GM12891 (cell line): ENCODE data around the gene FAM114A2.

Source experiments
- DNase-seq: peaks from one replicate; pipeline ENCODE4 v3.0.0; 2011; ENCODE audit warnings: low spot score; ENCODE audit not compliant: insufficient read length
- FAIRE-seq: peaks from 2 replicates; lab custom pipeline; 2011; peaks lifted over from hg19 to GRCh38; lab: Jason Lieb, UNC
- PAX5 ChIP-seq: IDR thresholded peaks from 2 replicates; pipeline ENCODE4 v1.6.1; 2011; ENCODE audit warnings: low read length, moderate library complexity, mild to moderate bottlenecking; ENCODE audit not compliant: insufficient read depth, severe bottlenecking
- POLR2A ChIP-seq: IDR thresholded peaks from 2 replicates; pipeline ENCODE4 v1.6.1; 2011; ENCODE audit warnings: low read depth, low read length, control low read depth
- POLR2AphosphoS5 ChIP-seq: IDR thresholded peaks from 2 replicates; pipeline ENCODE4 v1.6.1; 2011; ENCODE audit warnings: low read depth, low read length, control low read depth
- POU2F2 ChIP-seq: IDR thresholded peaks from 2 replicates; pipeline ENCODE4 v1.6.1; 2011; ENCODE audit warnings: low read depth, mild to moderate bottlenecking, control low read depth, low read length, moderate library complexity
- SPI1 ChIP-seq: IDR thresholded peaks from 2 replicates; pipeline ENCODE4 v1.6.1; 2011; ENCODE audit warnings: low read depth, low read length, control low read depth
- TAF1 ChIP-seq: IDR thresholded peaks from 2 replicates; pipeline ENCODE4 v1.6.1; 2011; ENCODE audit warnings: low read depth, low read length, control low read depth

Gene FAM114A2

GRCh38 chr5:153969563-153969895, 69.2 kb downstream of the FAM114A2 start:
- TF ChIP-seq SPI1 (no peak), POU2F2 (no peak)
- FAIRE-seq (no peak), DNase-seq (no peak)

- DNase-seq (no peak), FAIRE-seq (no peak)
- TF ChIP-seq TAF1 (no peak), POLR2AphosphoS5 (no peak), PAX5 (no peak), POLR2A (no peak), SPI1 (no peak), POU2F2 (no peak)
Observed at GRCh38 chr5:153968761-153969562, 69.7 kb downstream of the FAM114A2 start.

- FAIRE-seq = peak; percentile 88
- TF ChIP-seq TAF1 = no peak
- no peak for TF ChIP-seq POLR2AphosphoS5
- no peak for TF ChIP-seq PAX5
- no peak for TF ChIP-seq POLR2A
- no peak for TF ChIP-seq POU2F2
- no peak for TF ChIP-seq SPI1
- DNase-seq = peak; percentile 60
Observed at GRCh38 chr5:153964880-153965645, 73.6 kb downstream of the FAM114A2 start.

- TF ChIP-seq POLR2A (no peak), PAX5 (no peak), POU2F2 (no peak), SPI1 (no peak), POLR2AphosphoS5 (no peak), TAF1 (no peak)
- DNase-seq (no peak), FAIRE-seq (no peak)
Observed at GRCh38 chr5:153964191-153964879, 74.4 kb downstream of the FAM114A2 start.

- TF ChIP-seq PAX5 = no peak
- TF ChIP-seq POLR2A = no peak
- no peak for TF ChIP-seq POLR2AphosphoS5
- no peak for TF ChIP-seq SPI1
- no peak for TF ChIP-seq TAF1
- no peak for TF ChIP-seq POU2F2
- no peak for FAIRE-seq
- no peak for DNase-seq
Observed at GRCh38 chr5:153960269-153961215, 78.2 kb downstream of the FAM114A2 start.

- DNase-seq (no peak), FAIRE-seq (no peak)
- no peak for TF ChIP-seq SPI1
- no peak for TF ChIP-seq POLR2A
- TF ChIP-seq POU2F2 = no peak
- TF ChIP-seq PAX5 = no peak
- no peak for TF ChIP-seq TAF1
- no peak for TF ChIP-seq POLR2AphosphoS5
Observed at GRCh38 chr5:153959134-153959957, 79.4 kb downstream of the FAM114A2 start.

- TF ChIP-seq POLR2A (no peak), POU2F2 (no peak), SPI1 (no peak), PAX5 (no peak), TAF1 (no peak), POLR2AphosphoS5 (no peak)
- FAIRE-seq (no peak), DNase-seq (no peak)
Observed at GRCh38 chr5:153957205-153957604, 81.5 kb downstream of the FAM114A2 start.

- FAIRE-seq (no peak), DNase-seq (no peak)
- no peak for TF ChIP-seq TAF1
- no peak for TF ChIP-seq PAX5
- no peak for TF ChIP-seq POLR2A
- no peak for TF ChIP-seq SPI1
Observed at GRCh38 chr5:153953411-153953810, 85.3 kb downstream of the FAM114A2 start.

- no peak for TF ChIP-seq POU2F2
- FAIRE-seq (no peak), DNase-seq (no peak)
Observed at GRCh38 chr5:153952893-153953292, 85.8 kb downstream of the FAM114A2 start.
